BE2C (cell line): ENCODE results near the gene ACSBG1.

ENCODE experiments used
- DNase-seq: peaks from one replicate; pipeline ENCODE4 v3.0.0-alpha.2; 2020
- H3K27me3 ChIP-seq: fragments of 250-450 bp; sonication (Bioruptor Pico); 2 replicates; pipeline ENCODE4 v1.5.1; 2020; ENCODE audit warnings: mild to moderate bottlenecking
- H3K36me3 ChIP-seq: fragments of 250-450 bp; sonication (Bioruptor Pico); 2 replicates; pipeline ENCODE4 v1.5.1; 2020; ENCODE audit warnings: mild to moderate bottlenecking
- H3K4me1 ChIP-seq: fragments of 250-450 bp; sonication (Bioruptor Pico); 2 replicates; pipeline ENCODE4 v1.5.1; 2020
- H3K4me3 ChIP-seq: 2 replicates; pipeline ENCODE4 v1.5.1; 2011; ENCODE audit warnings: low read depth, low read length
- H3K9me3 ChIP-seq: fragments of 250-450 bp; sonication (Bioruptor Pico); 2 replicates; pipeline ENCODE4 v1.5.1; 2020
- TF ChIP-seq, protein P1 (sequence below): IDR thresholded peaks from 2 replicates; pipeline ENCODE4 v1.5.1; 2012; ENCODE audit warnings: mild to moderate bottlenecking, low read depth, low read length

ACSBG1 gene

GRCh38 chr15:78204351-78205309 is 29.7 kb downstream of the ACSBG1 start:
- no peaks in the 10 kb centered on the region for H3K9me3 ChIP-seq
- peaks cover 9% of the 10 kb centered on the region for H3K4me1 ChIP-seq
- H3K4me3 ChIP-seq: no peak overlapping the region
- H3K27me3 ChIP-seq: no peaks in the 10 kb centered on the region
- H3K36me3 ChIP-seq: no peaks in the 10 kb centered on the region
- no peak for DNase-seq
- TF ChIP-seq, protein P1, sequence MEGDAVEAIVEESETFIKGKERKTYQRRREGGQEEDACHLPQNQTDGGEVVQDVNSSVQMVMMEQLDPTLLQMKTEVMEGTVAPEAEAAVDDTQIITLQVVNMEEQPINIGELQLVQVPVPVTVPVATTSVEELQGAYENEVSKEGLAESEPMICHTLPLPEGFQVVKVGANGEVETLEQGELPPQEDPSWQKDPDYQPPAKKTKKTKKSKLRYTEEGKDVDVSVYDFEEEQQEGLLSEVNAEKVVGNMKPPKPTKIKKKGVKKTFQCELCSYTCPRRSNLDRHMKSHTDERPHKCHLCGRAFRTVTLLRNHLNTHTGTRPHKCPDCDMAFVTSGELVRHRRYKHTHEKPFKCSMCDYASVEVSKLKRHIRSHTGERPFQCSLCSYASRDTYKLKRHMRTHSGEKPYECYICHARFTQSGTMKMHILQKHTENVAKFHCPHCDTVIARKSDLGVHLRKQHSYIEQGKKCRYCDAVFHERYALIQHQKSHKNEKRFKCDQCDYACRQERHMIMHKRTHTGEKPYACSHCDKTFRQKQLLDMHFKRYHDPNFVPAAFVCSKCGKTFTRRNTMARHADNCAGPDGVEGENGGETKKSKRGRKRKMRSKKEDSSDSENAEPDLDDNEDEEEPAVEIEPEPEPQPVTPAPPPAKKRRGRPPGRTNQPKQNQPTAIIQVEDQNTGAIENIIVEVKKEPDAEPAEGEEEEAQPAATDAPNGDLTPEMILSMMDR: no peak

GRCh38 chr15:78203346-78204225 is 30.8 kb downstream of the ACSBG1 start:
- H3K4me1 ChIP-seq: peaks cover 9% of the 10 kb centered on the region
- H3K4me3 ChIP-seq: no peak overlapping the region

GRCh38 chr15:78201281-78202190 is 32.8 kb downstream of the ACSBG1 start:
- H3K27me3 ChIP-seq: no peaks in the 10 kb centered on the region
- H3K4me1 ChIP-seq: peaks cover 6% of the 10 kb centered on the region
- H3K4me3 ChIP-seq: no peak overlapping the region
- H3K9me3 ChIP-seq: no peaks in the 10 kb centered on the region
- DNase-seq: no peak
- TF ChIP-seq, protein P1: no peak
- H3K36me3 ChIP-seq: no peaks in the 10 kb centered on the region

More at GRCh38 chr15:78203346-78204225, 30.8 kb downstream of the ACSBG1 start:
- TF ChIP-seq, protein P1: no peak
- Histone ChIP-seq H3K9me3 (no peaks in the 10 kb centered on the region), H3K36me3 (no peaks in the 10 kb centered on the region), H3K27me3 (no peaks in the 10 kb centered on the region)
- DNase-seq: no peak

- DNase-seq: no peak
- no peaks in the 10 kb centered on the region for H3K36me3 ChIP-seq
- TF ChIP-seq, protein P1: no peak
- H3K27me3 ChIP-seq: no peaks in the 10 kb centered on the region
- H3K4me1 ChIP-seq: peaks cover 6% of the 10 kb centered on the region; the same call in 1 of the 2 replicates
- no peak overlapping the region for H3K4me3 ChIP-seq
- H3K9me3 ChIP-seq: no peaks in the 10 kb centered on the region
These were observed 34.0 kb downstream of the ACSBG1 start for GRCh38 chr15:78200276-78200930.

- Histone ChIP-seq H3K4me3 (no peak overlapping the region), H3K36me3 (no peaks in the 10 kb centered on the region), H3K4me1 (no peaks in the 10 kb centered on the region), H3K27me3 (no peaks in the 10 kb centered on the region), H3K9me3 (no peaks in the 10 kb centered on the region)
- TF ChIP-seq, protein P1: no peak
- no peak for DNase-seq
These were observed 36.7 kb downstream of the ACSBG1 start for GRCh38 chr15:78197632-78198031.
